HepG2 (cell line): ENCODE measurements around the gene RINL. TPM values are rescaled to one million over a fixed set of nuclear protein-coding genes. Genes with fewer than 3 reads are reported as not detected.

ENCODE experiments used
- ARHGAP35 ChIP-seq: sonication (generic); formaldehyde crosslinking; IDR thresholded peaks from 2 replicates; pipeline ENCODE4 v1.9.0; 2022; ENCODE audit warnings: mild to moderate bottlenecking, inconsistent platforms, moderate library complexity, missing genetic modification reagents, borderline replicate concordance
- ARNT ChIP-seq: fragments of 450-650 bp; IDR thresholded peaks from 2 replicates; pipeline ENCODE4 v1.6.1; 2017
- ATF7-NPFF ChIP-seq: sonication (generic); formaldehyde crosslinking; IDR thresholded peaks from 2 replicates; pipeline ENCODE4 v1.8.1; 2023; ENCODE audit warnings: mild to moderate bottlenecking, low read depth, missing genetic modification reagents, moderate library complexity
- BORCS8-MEF2B ChIP-seq: sonication (generic); formaldehyde crosslinking; IDR thresholded peaks from 2 replicates; pipeline ENCODE4 v1.8.0; 2022; ENCODE audit warnings: mild to moderate bottlenecking, missing genetic modification reagents
- DNMT3B ChIP-seq: conservative IDR thresholded peaks from 2 replicates; pipeline ENCODE4 v1.6.1; 2016; ENCODE audit warnings: missing biosample characterization, control low read depth
- EEA1 ChIP-seq: sonication (generic); formaldehyde crosslinking; IDR thresholded peaks from 2 replicates; pipeline ENCODE4 v1.5.1; 2020; ENCODE audit warnings: mild to moderate bottlenecking, missing genetic modification reagents, borderline replicate concordance
- ELF4 ChIP-seq: sonication (generic); formaldehyde crosslinking; IDR thresholded peaks from 2 replicates; pipeline ENCODE4 v1.5.0; 2020; ENCODE audit warnings: missing genetic modification reagents, mild to moderate bottlenecking, moderate library complexity, borderline replicate concordance
- GZF1 ChIP-seq: sonication (generic); formaldehyde crosslinking; IDR thresholded peaks from 2 replicates; pipeline ENCODE4 v1.5.1; 2020; ENCODE audit warnings: mild to moderate bottlenecking, missing genetic modification reagents
- HOXD1 ChIP-seq: sonication (generic); formaldehyde crosslinking; IDR thresholded peaks from 2 replicates; pipeline ENCODE4 v1.5.0; 2020; ENCODE audit warnings: missing genetic modification reagents
- NFKB2 ChIP-seq: sonication (generic); formaldehyde crosslinking; IDR thresholded peaks from 2 replicates; pipeline ENCODE4 v1.4.0; 2020; ENCODE audit warnings: missing genetic modification reagents, borderline replicate concordance
- NR2C2 ChIP-seq: sonication (generic); formaldehyde crosslinking; IDR thresholded peaks from 2 replicates; pipeline ENCODE4 v1.4.0; 2020; ENCODE audit warnings: missing genetic modification reagents, mild to moderate bottlenecking, moderate library complexity, borderline replicate concordance
- PPARG ChIP-seq: conservative IDR thresholded peaks from 2 replicates; pipeline ENCODE4 v1.6.1; 2016; ENCODE audit warnings: missing biosample characterization, missing genetic modification reagents
- PRDM4 ChIP-seq: sonication (generic); formaldehyde crosslinking; IDR thresholded peaks from 2 replicates; pipeline ENCODE4 v1.9.0; 2021; ENCODE audit warnings: missing genetic modification reagents, borderline replicate concordance
- RXRA ChIP-seq: sonication (generic); formaldehyde crosslinking; IDR thresholded peaks from 2 replicates; pipeline ENCODE4 v1.5.1; 2020; ENCODE audit warnings: missing genetic modification reagents
- U2AF1 ChIP-seq: fragments of 200-400 bp; formaldehyde crosslinking; optimal IDR thresholded peaks from 2 replicates; pipeline ENCODE3; 2017; ENCODE audit warnings: mild to moderate bottlenecking, low read depth, low read length
- ZNF280D ChIP-seq: sonication (generic); formaldehyde crosslinking; IDR thresholded peaks from 2 replicates; pipeline ENCODE4 v1.5.1; 2020; ENCODE audit warnings: mild to moderate bottlenecking, missing genetic modification reagents
- ZNF33A ChIP-seq: sonication (generic); formaldehyde crosslinking; IDR thresholded peaks from 2 replicates; pipeline ENCODE4 v1.5.1; 2020; ENCODE audit warnings: missing genetic modification reagents, mild to moderate bottlenecking, moderate library complexity, borderline replicate concordance
- ZNF607 ChIP-seq: sonication (generic); formaldehyde crosslinking; IDR thresholded peaks from 2 replicates; pipeline ENCODE4 v1.5.1; 2020; ENCODE audit warnings: missing genetic modification reagents, mild to moderate bottlenecking, borderline replicate concordance
- ZNF629 ChIP-seq: sonication (generic); formaldehyde crosslinking; conservative IDR thresholded peaks from 2 replicates; pipeline ENCODE4 v1.5.0; 2020; ENCODE audit warnings: missing genetic modification reagents
- ZNF816 ChIP-seq: sonication (generic); formaldehyde crosslinking; IDR thresholded peaks from 2 replicates; pipeline ENCODE4 v1.8.0; 2022; ENCODE audit warnings: missing genetic modification reagents, mild to moderate bottlenecking, borderline replicate concordance
- polyA plus RNA-seq, 8 experiments: library from polyadenylated mRNA; depleted of rRNA in 3 of 8; stranded (reverse) in 7 of 8; unstranded in 1 of 8; fragments of >200 nt; fragmentation: Illumina TruSeq in 4 of 8; extraction: Trizol in 4 of 8; gene quantifications; 2 replicates each; pipeline versions ENCODE4 v1.2.1 to v1.2.3, GENCODE V29; 2011 to 2016; ENCODE audit warnings: low read depth in 4 of 8, missing spikeins in 1 of 8, mixed read lengths in 1 of 8; ENCODE audit not compliant: insufficient read depth in 1 of 8
- total RNA-seq, 5 experiments: library from RNA; depleted of rRNA; stranded (reverse); fragments of >200 nt; fragmentation: Illumina TruSeq; extraction: Trizol; gene quantifications; 2 replicates each; pipeline ENCODE4 v1.2.3, GENCODE V29; 2016; ENCODE audit warnings: low read depth in 1 of 5
- TF ChIP-seq, protein P1 (sequence below): IDR thresholded peaks from 2 replicates; pipeline ENCODE4 v1.6.1; 2016; ENCODE audit warnings: missing compliant biosample characterization, missing genetic modification reagents, borderline replicate concordance
- TF ChIP-seq, protein P2 (sequence below): sonication (generic); formaldehyde crosslinking; IDR thresholded peaks from 2 replicates; pipeline ENCODE4 v1.5.0; 2020; ENCODE audit warnings: missing genetic modification reagents

Gene RINL
- total and polyA plus RNA-seq, 2 of the 13 experiments (the other 11 are each of a cell fraction or from before 2014, with no cell fraction given), result 11.4 to 18.0 TPM

DNA sequence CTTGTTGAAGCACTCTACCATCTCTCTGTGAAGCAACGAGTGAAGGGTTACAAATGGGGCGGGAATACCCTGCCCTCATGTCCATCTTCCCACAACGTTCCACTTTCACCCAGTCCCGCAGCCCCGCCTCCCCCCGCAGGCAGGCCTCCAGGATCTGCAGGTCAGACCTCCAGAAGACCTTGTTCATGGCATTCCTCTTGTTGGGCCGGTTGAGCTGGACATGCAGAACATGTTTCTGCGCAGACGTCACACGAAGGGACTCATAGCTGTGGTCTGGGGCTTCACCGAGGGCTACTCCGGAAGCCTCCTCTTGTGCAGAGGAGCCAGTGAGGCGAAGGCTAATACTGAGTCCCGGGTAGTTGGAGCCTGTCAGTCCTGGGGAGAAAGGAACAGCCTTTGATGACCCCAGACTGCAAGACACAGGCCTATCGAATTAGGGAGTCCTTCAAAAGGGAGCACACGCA is 46.9 kb downstream of the RINL start (continued):
- peak; percentile 99 for TF ChIP-seq PPARG
- TF ChIP-seq, protein P1, sequence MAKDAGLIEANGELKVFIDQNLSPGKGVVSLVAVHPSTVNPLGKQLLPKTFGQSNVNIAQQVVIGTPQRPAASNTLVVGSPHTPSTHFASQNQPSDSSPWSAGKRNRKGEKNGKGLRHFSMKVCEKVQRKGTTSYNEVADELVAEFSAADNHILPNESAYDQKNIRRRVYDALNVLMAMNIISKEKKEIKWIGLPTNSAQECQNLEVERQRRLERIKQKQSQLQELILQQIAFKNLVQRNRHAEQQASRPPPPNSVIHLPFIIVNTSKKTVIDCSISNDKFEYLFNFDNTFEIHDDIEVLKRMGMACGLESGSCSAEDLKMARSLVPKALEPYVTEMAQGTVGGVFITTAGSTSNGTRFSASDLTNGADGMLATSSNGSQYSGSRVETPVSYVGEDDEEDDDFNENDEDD (CRISPR knock-in tag), result peak; percentile 54; the same call in 1 of the 2 replicates
- TF ChIP-seq DNMT3B (CRISPR knock-in tag), result no peak
- TF ChIP-seq ZNF33A (CRISPR knock-in tag), result 0 out of 2 replicates have a peak, but pooled peaks have one; percentile 28
- peak; percentile 86; the same call in 1 of the 2 replicates for TF ChIP-seq EEA1
- peak; percentile 87; the same call in 1 of the 2 replicates for TF ChIP-seq RXRA
- TF ChIP-seq NFKB2 (CRISPR knock-in tag), result peak; percentile 78; the same call in 1 of the 2 replicates
- TF ChIP-seq ZNF816 (CRISPR knock-in tag), result 0 out of 2 replicates have a peak, but pooled peaks have one; percentile 16
- TF ChIP-seq, protein P2, sequence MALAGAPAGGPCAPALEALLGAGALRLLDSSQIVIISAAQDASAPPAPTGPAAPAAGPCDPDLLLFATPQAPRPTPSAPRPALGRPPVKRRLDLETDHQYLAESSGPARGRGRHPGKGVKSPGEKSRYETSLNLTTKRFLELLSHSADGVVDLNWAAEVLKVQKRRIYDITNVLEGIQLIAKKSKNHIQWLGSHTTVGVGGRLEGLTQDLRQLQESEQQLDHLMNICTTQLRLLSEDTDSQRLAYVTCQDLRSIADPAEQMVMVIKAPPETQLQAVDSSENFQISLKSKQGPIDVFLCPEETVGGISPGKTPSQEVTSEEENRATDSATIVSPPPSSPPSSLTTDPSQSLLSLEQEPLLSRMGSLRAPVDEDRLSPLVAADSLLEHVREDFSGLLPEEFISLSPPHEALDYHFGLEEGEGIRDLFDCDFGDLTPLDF, result peak; percentile 20; the same call in 1 of the 2 replicates
- TF ChIP-seq NR2C2 (CRISPR knock-in tag), result no peak
- no peak for TF ChIP-seq ARHGAP35
- 0 out of 2 replicates have a peak, but pooled peaks have one; percentile 8 for TF ChIP-seq HOXD1 (CRISPR knock-in tag)
- peak; percentile 76 for TF ChIP-seq ZNF607 (CRISPR knock-in tag)
- peak; percentile 60; the same call in 1 of the 2 replicates for TF ChIP-seq ELF4 (CRISPR knock-in tag)
- 0 out of 2 replicates have a peak, but pooled peaks have one; percentile 10 for TF ChIP-seq GZF1 (CRISPR knock-in tag)
- TF ChIP-seq U2AF1, result peak; percentile 28
- TF ChIP-seq BORCS8-MEF2B, result peak; percentile 13; the same call in 1 of the 2 replicates
- TF ChIP-seq ATF7-NPFF, result no peak
- TF ChIP-seq ZNF629 (CRISPR knock-in tag), result 0 out of 2 replicates have a peak, but pooled peaks have one; percentile 20
- TF ChIP-seq ZNF280D (CRISPR knock-in tag), result peak; percentile 75; the same call in 1 of the 2 replicates
- no peak for TF ChIP-seq ARNT
- TF ChIP-seq PRDM4 (CRISPR knock-in tag), result no peak
